ENCODE measurements around the gene CRYBB1.

CRYBB1 gene

DNA sequence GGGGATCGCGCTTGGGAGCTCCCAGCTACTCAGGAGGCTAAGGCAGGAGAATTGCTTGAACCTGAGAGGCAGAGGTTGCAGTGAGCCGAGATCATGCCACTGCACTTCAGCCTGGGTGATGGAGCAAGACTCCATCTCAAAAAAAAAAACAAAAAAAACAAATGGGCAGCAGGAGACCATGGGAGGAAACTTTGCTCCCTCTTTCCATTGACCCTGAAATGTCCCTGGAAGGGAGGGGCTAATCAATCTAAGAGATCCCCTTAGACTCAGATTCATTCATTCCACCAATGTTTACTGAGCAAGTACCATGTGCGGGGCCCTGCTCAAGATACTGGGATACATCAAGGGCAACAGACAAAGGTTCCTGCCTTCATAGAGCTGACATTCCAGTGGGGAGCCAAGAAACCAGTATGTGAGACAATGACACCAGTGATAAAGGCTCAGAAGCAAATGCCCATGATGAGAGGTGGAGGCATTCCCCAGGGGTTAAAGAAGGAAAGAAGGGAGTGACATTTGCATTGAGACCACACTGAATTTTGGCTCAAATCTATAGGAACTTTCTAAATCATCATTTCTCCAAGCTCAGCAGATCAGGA lies 67.8 kb downstream of the CRYBB1 start:
- DNase-seq, result no peak
